ENCODE data around the gene SPRYD7.

SPRYD7 gene

DNA sequence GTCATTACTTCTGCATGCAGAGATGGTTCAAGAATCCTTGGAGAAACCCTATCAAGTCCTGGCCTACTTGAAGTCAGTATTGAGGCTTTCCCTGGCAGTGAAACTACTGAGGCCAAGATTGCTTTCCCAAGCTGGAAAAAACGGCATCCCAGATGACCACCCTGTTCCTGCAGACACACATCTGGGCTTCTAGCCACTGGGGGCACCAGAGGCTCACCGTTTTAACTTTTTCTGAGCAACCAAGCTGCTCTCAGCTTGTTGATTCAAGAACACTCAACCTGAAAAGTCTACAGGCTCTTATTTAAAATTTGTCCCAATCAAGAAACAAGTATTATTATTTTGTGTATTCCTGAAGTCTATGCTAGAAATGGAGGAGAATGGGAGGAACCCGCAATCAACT lies 66.6 kb downstream of the SPRYD7 start:
- DNase-seq (no peak), ATAC-seq (ENCODE audit: insufficient read depth, low read depth) (no peak)
- Histone ChIP-seq H3K27ac (ENCODE audit: low read length) (no peak overlapping the region), H3K27me3 (ENCODE audit: insufficient read depth, low read length, poor library complexity) (no peaks in the 10 kb centered on the region), H3K4me3 (ENCODE audit: low read depth in 1 of 2, low read length in 2 of 2) (no peak overlapping the region), H3K36me3 (ENCODE audit: insufficient read depth, low read length) (no peaks in the 10 kb centered on the region), H3K4me2 (ENCODE audit: insufficient read depth, low read length) (no peak overlapping the region), H3K9me3 (ENCODE audit: insufficient read depth, low read length, severe bottlenecking) (peaks cover 5% of the 10 kb centered on the region), H4K20me1 (ENCODE audit: insufficient read depth, low read length) (no peaks in the 10 kb centered on the region), H3K79me2 (ENCODE audit: insufficient read depth, low read length) (no peaks in the 10 kb centered on the region), H3K4me1 (ENCODE audit: insufficient read depth, low read length) (no peaks in the 10 kb centered on the region), H3K9ac (ENCODE audit: low read depth, low read length) (no peak overlapping the region), H2AFZ (ENCODE audit: low read depth, low read length) (no peak overlapping the region)
- TF ChIP-seq, protein P1, sequence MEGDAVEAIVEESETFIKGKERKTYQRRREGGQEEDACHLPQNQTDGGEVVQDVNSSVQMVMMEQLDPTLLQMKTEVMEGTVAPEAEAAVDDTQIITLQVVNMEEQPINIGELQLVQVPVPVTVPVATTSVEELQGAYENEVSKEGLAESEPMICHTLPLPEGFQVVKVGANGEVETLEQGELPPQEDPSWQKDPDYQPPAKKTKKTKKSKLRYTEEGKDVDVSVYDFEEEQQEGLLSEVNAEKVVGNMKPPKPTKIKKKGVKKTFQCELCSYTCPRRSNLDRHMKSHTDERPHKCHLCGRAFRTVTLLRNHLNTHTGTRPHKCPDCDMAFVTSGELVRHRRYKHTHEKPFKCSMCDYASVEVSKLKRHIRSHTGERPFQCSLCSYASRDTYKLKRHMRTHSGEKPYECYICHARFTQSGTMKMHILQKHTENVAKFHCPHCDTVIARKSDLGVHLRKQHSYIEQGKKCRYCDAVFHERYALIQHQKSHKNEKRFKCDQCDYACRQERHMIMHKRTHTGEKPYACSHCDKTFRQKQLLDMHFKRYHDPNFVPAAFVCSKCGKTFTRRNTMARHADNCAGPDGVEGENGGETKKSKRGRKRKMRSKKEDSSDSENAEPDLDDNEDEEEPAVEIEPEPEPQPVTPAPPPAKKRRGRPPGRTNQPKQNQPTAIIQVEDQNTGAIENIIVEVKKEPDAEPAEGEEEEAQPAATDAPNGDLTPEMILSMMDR (IDR thresholded peaks at IDR 0.05; ENCODE audit: borderline replicate concordance, extremely low read depth, low read length, poor library complexity, severe bottlenecking): peak; percentile 41
- no peak for TF ChIP-seq EZH2 (IDR thresholded peaks at IDR 0.05; ENCODE audit: borderline replicate concordance, low read depth, low read length, severe bottlenecking)

DNA sequence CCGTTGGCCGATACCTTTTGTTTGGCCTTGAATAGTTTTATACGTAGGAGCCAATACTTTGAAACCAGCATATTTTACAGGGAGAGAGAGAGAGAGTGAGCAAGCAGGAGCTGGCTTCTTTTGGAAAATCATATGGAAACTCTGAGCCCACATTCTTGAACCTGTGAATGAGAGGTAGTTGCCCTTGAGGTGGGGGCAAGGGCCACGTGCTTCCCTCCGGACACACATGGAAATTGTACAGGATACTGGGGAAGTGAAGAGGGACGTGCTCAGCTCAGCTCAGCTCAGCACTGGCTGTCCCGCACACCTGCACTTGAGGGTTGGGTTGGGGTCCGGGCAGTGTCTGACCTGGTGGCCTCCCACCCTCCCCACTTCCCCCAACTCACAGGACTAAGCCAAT lies 68.3 kb downstream of the SPRYD7 start:
- DNase-seq (no peak), ATAC-seq (ENCODE audit: insufficient read depth, low read depth) (no peak)
- no peak overlapping the region for H3K27ac ChIP-seq (ENCODE audit: low read length)
- TF ChIP-seq, protein P1 (IDR thresholded peaks at IDR 0.05; ENCODE audit: borderline replicate concordance, extremely low read depth, low read length, poor library complexity, severe bottlenecking): no peak
- TF ChIP-seq EZH2 (IDR thresholded peaks at IDR 0.05; ENCODE audit: borderline replicate concordance, low read depth, low read length, severe bottlenecking): no peak
- no peaks in the 10 kb centered on the region for H3K36me3 ChIP-seq (ENCODE audit: insufficient read depth, low read length)
- no peaks in the 10 kb centered on the region for H3K79me2 ChIP-seq (ENCODE audit: insufficient read depth, low read length)
- no peak overlapping the region for H3K4me3 ChIP-seq (ENCODE audit: low read depth in 1 of 2, low read length in 2 of 2)
- H3K9me3 ChIP-seq (ENCODE audit: insufficient read depth, low read length, severe bottlenecking): peaks cover 2% of the 10 kb centered on the region
- no peaks in the 10 kb centered on the region for H3K27me3 ChIP-seq (ENCODE audit: insufficient read depth, low read length, poor library complexity)
- no peak overlapping the region for H3K4me2 ChIP-seq (ENCODE audit: insufficient read depth, low read length)
- no peak overlapping the region for H3K9ac ChIP-seq (ENCODE audit: low read depth, low read length)
- H2AFZ ChIP-seq (ENCODE audit: low read depth, low read length): no peak overlapping the region
- no peaks in the 10 kb centered on the region for H4K20me1 ChIP-seq (ENCODE audit: insufficient read depth, low read length)
- H3K4me1 ChIP-seq (ENCODE audit: insufficient read depth, low read length): no peaks in the 10 kb centered on the region

GRCh38 chr13:49865218-49865617 lies 70.9 kb downstream of the SPRYD7 start:
- Histone ChIP-seq H3K27me3 (ENCODE audit: insufficient read depth, low read length, poor library complexity) (no peaks in the 10 kb centered on the region), H4K20me1 (ENCODE audit: insufficient read depth, low read length) (no peaks in the 10 kb centered on the region), H3K9me3 (ENCODE audit: insufficient read depth, low read length, severe bottlenecking) (peaks cover 2% of the 10 kb centered on the region), H3K4me3 (ENCODE audit: low read depth in 1 of 2, low read length in 2 of 2) (no peak overlapping the region), H3K9ac (ENCODE audit: low read depth, low read length) (no peak overlapping the region), H3K79me2 (ENCODE audit: insufficient read depth, low read length) (no peaks in the 10 kb centered on the region), H3K27ac (ENCODE audit: low read length) (no peak overlapping the region), H3K4me2 (ENCODE audit: insufficient read depth, low read length) (no peak overlapping the region), H3K4me1 (ENCODE audit: insufficient read depth, low read length) (no peaks in the 10 kb centered on the region), H2AFZ (ENCODE audit: low read depth, low read length) (no peak overlapping the region), H3K36me3 (ENCODE audit: insufficient read depth, low read length) (no peaks in the 10 kb centered on the region)
- no peak for ATAC-seq (ENCODE audit: insufficient read depth, low read depth)
- no peak for DNase-seq
- TF ChIP-seq EZH2 (IDR thresholded peaks at IDR 0.05; ENCODE audit: borderline replicate concordance, low read depth, low read length, severe bottlenecking): no peak
- TF ChIP-seq, protein P1 (IDR thresholded peaks at IDR 0.05; ENCODE audit: borderline replicate concordance, extremely low read depth, low read length, poor library complexity, severe bottlenecking): no peak

DNA sequence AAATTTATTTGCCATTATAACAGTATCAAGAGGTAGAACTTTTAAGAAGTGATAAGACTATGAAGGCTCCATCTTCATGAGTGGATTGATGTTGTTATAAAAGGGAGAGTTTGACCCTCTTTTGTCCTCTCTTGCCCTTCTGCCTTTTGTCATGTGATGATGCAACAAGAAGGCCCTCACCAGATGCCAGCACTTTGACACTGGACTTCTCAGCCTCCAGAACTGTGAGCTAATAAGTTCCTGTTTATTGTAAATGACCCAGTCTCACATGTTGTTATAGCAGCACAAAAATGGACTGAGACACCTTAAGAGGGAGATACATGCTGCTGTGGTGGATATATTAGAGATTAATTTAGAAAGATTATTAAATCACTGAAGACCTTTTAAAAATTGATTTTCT lies 71.6 kb downstream of the SPRYD7 start:
- no peak overlapping the region for H2AFZ ChIP-seq (ENCODE audit: low read depth, low read length)
- TF ChIP-seq, protein P1 (IDR thresholded peaks at IDR 0.05; ENCODE audit: borderline replicate concordance, extremely low read depth, low read length, poor library complexity, severe bottlenecking): no peak
- TF ChIP-seq EZH2 (IDR thresholded peaks at IDR 0.05; ENCODE audit: borderline replicate concordance, low read depth, low read length, severe bottlenecking): no peak
- no peak for ATAC-seq (ENCODE audit: insufficient read depth, low read depth)
- DNase-seq: no peak
- H3K4me1 ChIP-seq (ENCODE audit: insufficient read depth, low read length): no peaks in the 10 kb centered on the region
- H3K4me2 ChIP-seq (ENCODE audit: insufficient read depth, low read length): no peak overlapping the region
- no peaks in the 10 kb centered on the region for H3K79me2 ChIP-seq (ENCODE audit: insufficient read depth, low read length)
- H3K4me3 ChIP-seq (ENCODE audit: low read depth in 1 of 2, low read length in 2 of 2): no peak overlapping the region
- no peaks in the 10 kb centered on the region for H3K36me3 ChIP-seq (ENCODE audit: insufficient read depth, low read length)
- H4K20me1 ChIP-seq (ENCODE audit: insufficient read depth, low read length): no peaks in the 10 kb centered on the region
- H3K9ac ChIP-seq (ENCODE audit: low read depth, low read length): no peak overlapping the region
- no peak overlapping the region for H3K27ac ChIP-seq (ENCODE audit: low read length)
- no peaks in the 10 kb centered on the region for H3K27me3 ChIP-seq (ENCODE audit: insufficient read depth, low read length, poor library complexity)
- peaks cover 2% of the 10 kb centered on the region for H3K9me3 ChIP-seq (ENCODE audit: insufficient read depth, low read length, severe bottlenecking)
